ENCODE measurements around the gene ARL15.

ARL15 gene

DNA sequence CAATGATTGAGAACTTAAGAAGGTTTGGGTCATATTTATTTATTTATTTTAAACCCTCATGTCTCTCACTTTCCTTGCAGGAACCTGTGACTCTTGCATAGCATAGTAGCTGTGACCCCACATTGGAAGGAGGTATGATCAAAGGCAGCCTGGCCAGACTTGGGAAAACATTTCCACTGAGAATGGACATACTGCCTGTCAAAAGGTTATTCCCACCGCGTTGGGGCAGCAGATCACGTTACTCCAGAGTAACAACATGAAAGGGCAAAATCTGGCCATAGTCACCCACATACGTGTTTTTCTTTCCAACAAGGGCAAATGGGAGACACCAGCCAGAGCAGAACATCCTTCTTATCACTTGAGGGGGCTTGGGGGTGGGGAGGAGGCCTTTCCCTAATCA, 95.7 kb downstream of the ARL15 start:
- H3K4me1 ChIP-seq (ENCODE audit: low read length): no peaks in the 10 kb centered on the region
- TF ChIP-seq, protein P1, sequence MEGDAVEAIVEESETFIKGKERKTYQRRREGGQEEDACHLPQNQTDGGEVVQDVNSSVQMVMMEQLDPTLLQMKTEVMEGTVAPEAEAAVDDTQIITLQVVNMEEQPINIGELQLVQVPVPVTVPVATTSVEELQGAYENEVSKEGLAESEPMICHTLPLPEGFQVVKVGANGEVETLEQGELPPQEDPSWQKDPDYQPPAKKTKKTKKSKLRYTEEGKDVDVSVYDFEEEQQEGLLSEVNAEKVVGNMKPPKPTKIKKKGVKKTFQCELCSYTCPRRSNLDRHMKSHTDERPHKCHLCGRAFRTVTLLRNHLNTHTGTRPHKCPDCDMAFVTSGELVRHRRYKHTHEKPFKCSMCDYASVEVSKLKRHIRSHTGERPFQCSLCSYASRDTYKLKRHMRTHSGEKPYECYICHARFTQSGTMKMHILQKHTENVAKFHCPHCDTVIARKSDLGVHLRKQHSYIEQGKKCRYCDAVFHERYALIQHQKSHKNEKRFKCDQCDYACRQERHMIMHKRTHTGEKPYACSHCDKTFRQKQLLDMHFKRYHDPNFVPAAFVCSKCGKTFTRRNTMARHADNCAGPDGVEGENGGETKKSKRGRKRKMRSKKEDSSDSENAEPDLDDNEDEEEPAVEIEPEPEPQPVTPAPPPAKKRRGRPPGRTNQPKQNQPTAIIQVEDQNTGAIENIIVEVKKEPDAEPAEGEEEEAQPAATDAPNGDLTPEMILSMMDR (IDR thresholded peaks at IDR 0.05; ENCODE audit: low read depth, low read length): no peak
- TF ChIP-seq EZH2phosphoT487 (IDR thresholded peaks at IDR 0.05; ENCODE audit: low read depth): no peak
- no peaks in the 10 kb centered on the region for H3K27me3 ChIP-seq (ENCODE audit: low read depth, low read length)
- H3K36me3 ChIP-seq (replicated peaks; ENCODE audit: low read depth, low read length): no peaks in the 10 kb centered on the region
- no peaks in the 10 kb centered on the region for H3K79me2 ChIP-seq (ENCODE audit: low read length)
- no peak overlapping the region for H3K9ac ChIP-seq (ENCODE audit: low read length)
- H3K9me3 ChIP-seq (ENCODE audit: insufficient read depth, low read length): no peaks in the 10 kb centered on the region
- no peak overlapping the region for H3K27ac ChIP-seq (ENCODE audit: low read length)
- no peaks in the 10 kb centered on the region for H4K20me1 ChIP-seq (ENCODE audit: insufficient read depth, low read length)
- H3K4me3 ChIP-seq (ENCODE audit: low read length): no peak overlapping the region
- no peak overlapping the region for H2AFZ ChIP-seq (ENCODE audit: low read depth, low read length)
- no peak overlapping the region for H3K4me2 ChIP-seq (ENCODE audit: low read length)

DNA sequence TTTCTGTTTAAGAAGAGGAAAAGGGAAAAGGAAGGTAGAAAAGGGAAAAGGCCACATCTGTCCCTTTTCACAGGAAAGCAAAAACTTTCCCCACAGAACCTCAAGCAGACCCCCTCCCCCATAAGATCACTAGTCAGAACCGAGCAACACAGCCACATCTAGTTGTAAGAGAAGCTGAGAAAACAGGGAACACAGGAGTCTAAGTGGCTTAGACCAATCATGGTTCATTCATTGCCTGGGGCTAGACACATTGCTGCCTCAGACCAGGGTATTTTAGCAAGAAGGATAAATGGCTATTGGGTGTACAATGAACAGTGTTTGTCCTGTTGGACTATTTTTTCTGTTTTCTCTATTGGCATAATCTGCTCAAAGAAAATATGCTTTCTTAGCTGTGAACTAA, 98.0 kb downstream of the ARL15 start:
- no peaks in the 10 kb centered on the region for H3K9me3 ChIP-seq (ENCODE audit: insufficient read depth, low read length)
- no peak overlapping the region for H3K4me2 ChIP-seq (ENCODE audit: low read length)
- no peak overlapping the region for H3K4me3 ChIP-seq (ENCODE audit: low read length)
- TF ChIP-seq, protein P1 (IDR thresholded peaks at IDR 0.05; ENCODE audit: low read depth, low read length): no peak
- TF ChIP-seq EZH2phosphoT487 (IDR thresholded peaks at IDR 0.05; ENCODE audit: low read depth): no peak
- H3K79me2 ChIP-seq (ENCODE audit: low read length): no peaks in the 10 kb centered on the region
- H3K27ac ChIP-seq (ENCODE audit: low read length): no peak overlapping the region
- H2AFZ ChIP-seq (ENCODE audit: low read depth, low read length): no peak overlapping the region
- H3K9ac ChIP-seq (ENCODE audit: low read length): no peak overlapping the region
- H3K4me1 ChIP-seq (ENCODE audit: low read length): no peaks in the 10 kb centered on the region
- H4K20me1 ChIP-seq (ENCODE audit: insufficient read depth, low read length): no peaks in the 10 kb centered on the region
- H3K36me3 ChIP-seq (replicated peaks; ENCODE audit: low read depth, low read length): no peaks in the 10 kb centered on the region
- H3K27me3 ChIP-seq (ENCODE audit: low read depth, low read length): no peaks in the 10 kb centered on the region

DNA sequence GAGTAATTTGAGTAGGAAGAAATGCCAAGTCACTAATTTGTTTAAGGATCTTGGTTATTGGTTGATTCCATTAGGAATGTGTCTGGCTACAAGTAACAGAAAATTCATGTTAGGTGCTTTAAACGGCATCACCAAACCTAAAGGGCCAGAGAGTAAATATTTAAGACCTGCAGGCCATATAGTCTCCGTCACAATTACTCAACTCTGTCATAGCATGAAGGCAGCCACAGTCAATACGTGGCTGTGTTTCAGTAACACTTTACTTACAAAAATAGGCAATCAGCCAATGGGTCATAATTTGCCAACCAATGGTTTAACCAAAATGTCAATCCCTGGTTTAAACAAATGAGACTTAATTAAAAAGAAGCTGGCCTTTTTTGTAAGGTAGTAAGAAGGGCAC, 98.5 kb downstream of the ARL15 start:
- H3K79me2 ChIP-seq (ENCODE audit: low read length): no peaks in the 10 kb centered on the region
- no peak overlapping the region for H3K27ac ChIP-seq (ENCODE audit: low read length)
- no peaks in the 10 kb centered on the region for H3K4me1 ChIP-seq (ENCODE audit: low read length)
- H3K4me3 ChIP-seq (ENCODE audit: low read length): no peak overlapping the region
- no peaks in the 10 kb centered on the region for H3K27me3 ChIP-seq (ENCODE audit: low read depth, low read length)
- no peak overlapping the region for H3K4me2 ChIP-seq (ENCODE audit: low read length)
- H2AFZ ChIP-seq (ENCODE audit: low read depth, low read length): no peak overlapping the region
- H3K9ac ChIP-seq (ENCODE audit: low read length): no peak overlapping the region
- H4K20me1 ChIP-seq (ENCODE audit: insufficient read depth, low read length): no peaks in the 10 kb centered on the region
- H3K9me3 ChIP-seq (ENCODE audit: insufficient read depth, low read length): no peaks in the 10 kb centered on the region
- H3K36me3 ChIP-seq (replicated peaks; ENCODE audit: low read depth, low read length): no peaks in the 10 kb centered on the region
- TF ChIP-seq, protein P1 (IDR thresholded peaks at IDR 0.05; ENCODE audit: low read depth, low read length): no peak
- no peak for TF ChIP-seq EZH2phosphoT487 (IDR thresholded peaks at IDR 0.05; ENCODE audit: low read depth)

DNA sequence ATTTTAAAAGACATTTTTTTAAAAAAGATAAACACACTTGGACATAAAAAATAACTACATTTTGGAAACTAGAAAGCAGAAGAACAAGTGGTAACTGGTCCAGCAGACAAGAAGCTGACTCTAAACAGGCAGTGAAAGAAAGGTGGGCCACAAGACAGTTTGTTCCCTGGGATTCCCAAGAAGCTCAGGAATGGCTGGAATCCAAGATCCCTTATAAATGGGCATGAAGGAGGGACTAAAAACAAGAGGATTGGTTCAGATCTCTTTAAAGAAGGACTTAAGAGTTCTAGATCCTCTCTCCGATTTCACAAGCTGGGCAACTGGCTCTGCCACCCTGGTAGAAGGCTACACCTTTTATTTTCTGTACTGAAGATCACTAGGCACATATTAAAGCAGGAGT, 102.8 kb downstream of the ARL15 start:
- no peaks in the 10 kb centered on the region for H3K36me3 ChIP-seq (replicated peaks; ENCODE audit: low read depth, low read length)
- no peaks in the 10 kb centered on the region for H3K9me3 ChIP-seq (ENCODE audit: insufficient read depth, low read length)
- no peak overlapping the region for H3K27ac ChIP-seq (ENCODE audit: low read length)
- TF ChIP-seq EZH2phosphoT487 (IDR thresholded peaks at IDR 0.05; ENCODE audit: low read depth): no peak
- TF ChIP-seq, protein P1 (IDR thresholded peaks at IDR 0.05; ENCODE audit: low read depth, low read length): no peak
- no peaks in the 10 kb centered on the region for H3K4me1 ChIP-seq (ENCODE audit: low read length)
- H3K27me3 ChIP-seq (ENCODE audit: low read depth, low read length): no peaks in the 10 kb centered on the region
- H3K4me3 ChIP-seq (ENCODE audit: low read length): no peak overlapping the region
- no peaks in the 10 kb centered on the region for H3K79me2 ChIP-seq (ENCODE audit: low read length)
- no peaks in the 10 kb centered on the region for H4K20me1 ChIP-seq (ENCODE audit: insufficient read depth, low read length)
- no peak overlapping the region for H3K4me2 ChIP-seq (ENCODE audit: low read length)
- no peak overlapping the region for H3K9ac ChIP-seq (ENCODE audit: low read length)
- H2AFZ ChIP-seq (ENCODE audit: low read depth, low read length): no peak overlapping the region

All from OCI-LY3 (cell line).